ENCODE measurements around the gene CACNA1S. TPM values are rescaled to one million over a fixed set of nuclear protein-coding genes. Genes with fewer than 3 reads are reported as not detected.

Gene CACNA1S
- polyA plus RNA-seq, 1 of the 3 experiments (the other 2 are of a cell fraction): not detected

DNA sequence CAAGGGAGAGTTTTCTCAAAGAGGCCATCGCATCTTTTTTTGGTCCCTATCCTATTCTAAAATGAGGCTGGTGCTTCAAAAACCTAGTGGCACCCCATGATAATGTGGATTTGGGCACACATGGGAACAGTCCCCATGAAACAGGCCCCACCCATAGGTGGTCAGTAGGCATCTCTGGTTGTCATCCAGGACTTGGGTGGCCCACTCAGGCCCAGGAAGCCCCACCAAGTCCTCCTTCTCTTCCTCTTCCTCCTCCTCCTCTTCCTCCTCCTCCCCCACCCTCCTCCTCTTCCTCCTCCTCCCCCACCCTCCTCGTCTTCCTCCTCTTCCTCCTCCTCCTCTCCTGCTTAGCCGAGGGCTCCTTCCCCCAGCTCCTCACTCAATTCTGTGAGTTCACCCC lies 554 bp downstream of the CACNA1S start:
- CTCF ChIA-PET: interaction anchor here (1.1 to 6.7 kb wide), 2 partner anchors 31 to 139 kb away, joined by 3 to 114 read pairs; no protein-coding TSS in a partner anchor
- Histone ChIP-seq H3K9ac (no peak overlapping the region), H4K20me1 (ENCODE audit: insufficient read depth) (no peaks in the 10 kb centered on the region)

More for the DNA sequence above, 554 bp downstream of the CACNA1S start:
- Histone ChIP-seq H2AFZ (ENCODE audit: low read depth) (no peak overlapping the region), H3F3A (replicated peaks; ENCODE audit: insufficient read depth) (no peaks in the 10 kb centered on the region), H3K27me3 (ENCODE audit: insufficient read depth) (peaks cover 26% of the 10 kb centered on the region; the same call in 1 of the 2 replicates), H3K79me2 (ENCODE audit: insufficient read depth) (no peaks in the 10 kb centered on the region), H3K9me2 (no peaks in the 10 kb centered on the region), H3K36me3 (replicated peaks in 1 of 2; ENCODE audit: control insufficient read depth in 1 of 2, insufficient read depth in 2 of 2, low read length in 1 of 2) (no peaks in the 10 kb centered on the region), H3K9me3 (no peaks in the 10 kb centered on the region), H3K27ac (ENCODE audit: low read depth in 2 of 2, low read length in 1 of 2) (no peak overlapping the region), H3K4me1 (ENCODE audit: control insufficient read depth in 1 of 2, insufficient read depth in 2 of 2, low read depth in 1 of 2, low read length in 1 of 2) (peaks cover 0 to 7% of the 10 kb centered on the region in 2 experiments; a peak in 1 of 4 replicates), H3K4me2 (no peak overlapping the region), H3K4me3 (ENCODE audit: low read depth in 2 of 2, low read length in 1 of 2) (no peak overlapping the region)
- POLR2A ChIA-PET: no interaction called here
- 63% methylated on average over 3 of the region's 3 CpGs for WGBS (ENCODE audit: low lambda C conversion rate)
- TF ChIP-seq, protein P1, sequence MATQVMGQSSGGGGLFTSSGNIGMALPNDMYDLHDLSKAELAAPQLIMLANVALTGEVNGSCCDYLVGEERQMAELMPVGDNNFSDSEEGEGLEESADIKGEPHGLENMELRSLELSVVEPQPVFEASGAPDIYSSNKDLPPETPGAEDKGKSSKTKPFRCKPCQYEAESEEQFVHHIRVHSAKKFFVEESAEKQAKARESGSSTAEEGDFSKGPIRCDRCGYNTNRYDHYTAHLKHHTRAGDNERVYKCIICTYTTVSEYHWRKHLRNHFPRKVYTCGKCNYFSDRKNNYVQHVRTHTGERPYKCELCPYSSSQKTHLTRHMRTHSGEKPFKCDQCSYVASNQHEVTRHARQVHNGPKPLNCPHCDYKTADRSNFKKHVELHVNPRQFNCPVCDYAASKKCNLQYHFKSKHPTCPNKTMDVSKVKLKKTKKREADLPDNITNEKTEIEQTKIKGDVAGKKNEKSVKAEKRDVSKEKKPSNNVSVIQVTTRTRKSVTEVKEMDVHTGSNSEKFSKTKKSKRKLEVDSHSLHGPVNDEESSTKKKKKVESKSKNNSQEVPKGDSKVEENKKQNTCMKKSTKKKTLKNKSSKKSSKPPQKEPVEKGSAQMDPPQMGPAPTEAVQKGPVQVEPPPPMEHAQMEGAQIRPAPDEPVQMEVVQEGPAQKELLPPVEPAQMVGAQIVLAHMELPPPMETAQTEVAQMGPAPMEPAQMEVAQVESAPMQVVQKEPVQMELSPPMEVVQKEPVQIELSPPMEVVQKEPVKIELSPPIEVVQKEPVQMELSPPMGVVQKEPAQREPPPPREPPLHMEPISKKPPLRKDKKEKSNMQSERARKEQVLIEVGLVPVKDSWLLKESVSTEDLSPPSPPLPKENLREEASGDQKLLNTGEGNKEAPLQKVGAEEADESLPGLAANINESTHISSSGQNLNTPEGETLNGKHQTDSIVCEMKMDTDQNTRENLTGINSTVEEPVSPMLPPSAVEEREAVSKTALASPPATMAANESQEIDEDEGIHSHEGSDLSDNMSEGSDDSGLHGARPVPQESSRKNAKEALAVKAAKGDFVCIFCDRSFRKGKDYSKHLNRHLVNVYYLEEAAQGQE (IDR thresholded peaks at IDR 0.05; ENCODE audit: low read depth, low read length): no peak
- TF ChIP-seq, protein P2, sequence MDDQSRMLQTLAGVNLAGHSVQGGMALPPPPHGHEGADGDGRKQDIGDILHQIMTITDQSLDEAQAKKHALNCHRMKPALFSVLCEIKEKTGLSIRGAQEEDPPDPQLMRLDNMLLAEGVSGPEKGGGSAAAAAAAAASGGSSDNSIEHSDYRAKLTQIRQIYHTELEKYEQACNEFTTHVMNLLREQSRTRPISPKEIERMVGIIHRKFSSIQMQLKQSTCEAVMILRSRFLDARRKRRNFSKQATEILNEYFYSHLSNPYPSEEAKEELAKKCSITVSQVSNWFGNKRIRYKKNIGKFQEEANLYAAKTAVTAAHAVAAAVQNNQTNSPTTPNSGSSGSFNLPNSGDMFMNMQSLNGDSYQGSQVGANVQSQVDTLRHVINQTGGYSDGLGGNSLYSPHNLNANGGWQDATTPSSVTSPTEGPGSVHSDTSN (IDR thresholded peaks at IDR 0.05): no peak
- TF ChIP-seq EP300 (IDR thresholded peaks at IDR 0.05; ENCODE audit: borderline replicate concordance in 1 of 2, low read depth in 1 of 2, low read length in 1 of 2) (no peak), RCOR1 (IDR thresholded peaks at IDR 0.05; ENCODE audit: low read length) (no peak), EZH2phosphoT487 (IDR thresholded peaks at IDR 0.05; ENCODE audit: borderline replicate concordance, low read depth) (no peak), YY1 (IDR thresholded peaks at IDR 0.05; ENCODE audit: low read depth) (no peak), RFX5 (IDR thresholded peaks at IDR 0.05; ENCODE audit: low read length) (no peak), MEF2A (IDR thresholded peaks at IDR 0.05; ENCODE audit: borderline replicate concordance, low read depth) (no peak), GABPA (IDR thresholded peaks at IDR 0.05; ENCODE audit: low read depth) (no peak), JUND (IDR thresholded peaks at IDR 0.05) (no peak), TCF12 (IDR thresholded peaks at IDR 0.05) (no peak), FOSL2 (IDR thresholded peaks at IDR 0.05; ENCODE audit: borderline replicate concordance, low read depth) (no peak), POLR2AphosphoS5 (IDR thresholded peaks at IDR 0.05; ENCODE audit: low read depth, low read length) (no peak), RAD21 (IDR thresholded peaks at IDR 0.05; ENCODE audit: low read length) (no peak)
- TF ChIP-seq, protein P3, sequence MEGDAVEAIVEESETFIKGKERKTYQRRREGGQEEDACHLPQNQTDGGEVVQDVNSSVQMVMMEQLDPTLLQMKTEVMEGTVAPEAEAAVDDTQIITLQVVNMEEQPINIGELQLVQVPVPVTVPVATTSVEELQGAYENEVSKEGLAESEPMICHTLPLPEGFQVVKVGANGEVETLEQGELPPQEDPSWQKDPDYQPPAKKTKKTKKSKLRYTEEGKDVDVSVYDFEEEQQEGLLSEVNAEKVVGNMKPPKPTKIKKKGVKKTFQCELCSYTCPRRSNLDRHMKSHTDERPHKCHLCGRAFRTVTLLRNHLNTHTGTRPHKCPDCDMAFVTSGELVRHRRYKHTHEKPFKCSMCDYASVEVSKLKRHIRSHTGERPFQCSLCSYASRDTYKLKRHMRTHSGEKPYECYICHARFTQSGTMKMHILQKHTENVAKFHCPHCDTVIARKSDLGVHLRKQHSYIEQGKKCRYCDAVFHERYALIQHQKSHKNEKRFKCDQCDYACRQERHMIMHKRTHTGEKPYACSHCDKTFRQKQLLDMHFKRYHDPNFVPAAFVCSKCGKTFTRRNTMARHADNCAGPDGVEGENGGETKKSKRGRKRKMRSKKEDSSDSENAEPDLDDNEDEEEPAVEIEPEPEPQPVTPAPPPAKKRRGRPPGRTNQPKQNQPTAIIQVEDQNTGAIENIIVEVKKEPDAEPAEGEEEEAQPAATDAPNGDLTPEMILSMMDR (IDR thresholded peaks at IDR 0.05): no peak
- TF ChIP-seq, protein P4, sequence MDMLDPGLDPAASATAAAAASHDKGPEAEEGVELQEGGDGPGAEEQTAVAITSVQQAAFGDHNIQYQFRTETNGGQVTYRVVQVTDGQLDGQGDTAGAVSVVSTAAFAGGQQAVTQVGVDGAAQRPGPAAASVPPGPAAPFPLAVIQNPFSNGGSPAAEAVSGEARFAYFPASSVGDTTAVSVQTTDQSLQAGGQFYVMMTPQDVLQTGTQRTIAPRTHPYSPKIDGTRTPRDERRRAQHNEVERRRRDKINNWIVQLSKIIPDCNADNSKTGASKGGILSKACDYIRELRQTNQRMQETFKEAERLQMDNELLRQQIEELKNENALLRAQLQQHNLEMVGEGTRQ (IDR thresholded peaks at IDR 0.05; ENCODE audit: borderline replicate concordance, low read depth, low read length): no peak
- TF ChIP-seq, protein P5, sequence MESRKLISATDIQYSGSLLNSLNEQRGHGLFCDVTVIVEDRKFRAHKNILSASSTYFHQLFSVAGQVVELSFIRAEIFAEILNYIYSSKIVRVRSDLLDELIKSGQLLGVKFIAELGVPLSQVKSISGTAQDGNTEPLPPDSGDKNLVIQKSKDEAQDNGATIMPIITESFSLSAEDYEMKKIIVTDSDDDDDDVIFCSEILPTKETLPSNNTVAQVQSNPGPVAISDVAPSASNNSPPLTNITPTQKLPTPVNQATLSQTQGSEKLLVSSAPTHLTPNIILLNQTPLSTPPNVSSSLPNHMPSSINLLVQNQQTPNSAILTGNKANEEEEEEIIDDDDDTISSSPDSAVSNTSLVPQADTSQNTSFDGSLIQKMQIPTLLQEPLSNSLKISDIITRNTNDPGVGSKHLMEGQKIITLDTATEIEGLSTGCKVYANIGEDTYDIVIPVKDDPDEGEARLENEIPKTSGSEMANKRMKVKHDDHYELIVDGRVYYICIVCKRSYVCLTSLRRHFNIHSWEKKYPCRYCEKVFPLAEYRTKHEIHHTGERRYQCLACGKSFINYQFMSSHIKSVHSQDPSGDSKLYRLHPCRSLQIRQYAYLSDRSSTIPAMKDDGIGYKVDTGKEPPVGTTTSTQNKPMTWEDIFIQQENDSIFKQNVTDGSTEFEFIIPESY (IDR thresholded peaks at IDR 0.05; ENCODE audit: borderline replicate concordance, low read depth): no peak
- TF ChIP-seq, protein P6, sequence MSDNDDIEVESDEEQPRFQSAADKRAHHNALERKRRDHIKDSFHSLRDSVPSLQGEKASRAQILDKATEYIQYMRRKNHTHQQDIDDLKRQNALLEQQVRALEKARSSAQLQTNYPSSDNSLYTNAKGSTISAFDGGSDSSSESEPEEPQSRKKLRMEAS (IDR thresholded peaks at IDR 0.05; ENCODE audit: low read depth): no peak
- TF ChIP-seq, protein P7, sequence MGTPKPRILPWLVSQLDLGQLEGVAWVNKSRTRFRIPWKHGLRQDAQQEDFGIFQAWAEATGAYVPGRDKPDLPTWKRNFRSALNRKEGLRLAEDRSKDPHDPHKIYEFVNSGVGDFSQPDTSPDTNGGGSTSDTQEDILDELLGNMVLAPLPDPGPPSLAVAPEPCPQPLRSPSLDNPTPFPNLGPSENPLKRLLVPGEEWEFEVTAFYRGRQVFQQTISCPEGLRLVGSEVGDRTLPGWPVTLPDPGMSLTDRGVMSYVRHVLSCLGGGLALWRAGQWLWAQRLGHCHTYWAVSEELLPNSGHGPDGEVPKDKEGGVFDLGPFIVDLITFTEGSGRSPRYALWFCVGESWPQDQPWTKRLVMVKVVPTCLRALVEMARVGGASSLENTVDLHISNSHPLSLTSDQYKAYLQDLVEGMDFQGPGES (IDR thresholded peaks at IDR 0.05; ENCODE audit: low read depth, low read length): no peak
- TF ChIP-seq, protein P8, sequence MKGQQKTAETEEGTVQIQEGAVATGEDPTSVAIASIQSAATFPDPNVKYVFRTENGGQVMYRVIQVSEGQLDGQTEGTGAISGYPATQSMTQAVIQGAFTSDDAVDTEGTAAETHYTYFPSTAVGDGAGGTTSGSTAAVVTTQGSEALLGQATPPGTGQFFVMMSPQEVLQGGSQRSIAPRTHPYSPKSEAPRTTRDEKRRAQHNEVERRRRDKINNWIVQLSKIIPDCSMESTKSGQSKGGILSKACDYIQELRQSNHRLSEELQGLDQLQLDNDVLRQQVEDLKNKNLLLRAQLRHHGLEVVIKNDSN (IDR thresholded peaks at IDR 0.05; ENCODE audit: borderline replicate concordance, low read depth): no peak
- DNase-seq: no peak

All from SK-N-SH (cell line).